ENCODE measurements around the gene HAAO. TPM values are rescaled to one million over a fixed set of nuclear protein-coding genes. Genes with fewer than 3 reads are reported as not detected.
"Not testable (repeated sequence)": the region's sequence is repeated elsewhere in the genome, so short reads cannot be mapped to it uniquely, and the experiment has no call there.

HAAO gene
- polyA plus RNA-seq, 1 experiment, result 3.1 TPM

GRCh38 chr2:42743659-42743990, 48.8 kb downstream of the HAAO start:
- ChIA-PET CTCF (no interaction called here), POLR2A (no interaction called here)
- Histone ChIP-seq H3K9me3 (ENCODE audit: control insufficient read depth, insufficient read depth, low read length) (no peaks in the 10 kb centered on the region), H3K27ac (ENCODE audit: low read depth, low read length) (no peak overlapping the region), H3K4me3 (ENCODE audit: low read depth, low read length) (no peak overlapping the region), H3K27me3 (ENCODE audit: control insufficient read depth, insufficient read depth, low read length) (no peaks in the 10 kb centered on the region)
- DNase-seq (ENCODE audit: low read depth, low spot score), result no peak
- TF ChIP-seq CTCF (IDR thresholded peaks at IDR 0.05; ENCODE audit: low read depth, low read length), result no peak

- no peak for DNase-seq (ENCODE audit: low read depth, low spot score)
- ChIA-PET CTCF (interaction anchor here (1.2 kb wide), 1 partner anchor 79 kb away, joined by 4 read pairs; no protein-coding TSS in a partner anchor), POLR2A (interaction anchor here (0.7 kb wide), 1 partner anchor 151 kb away, joined by 4 read pairs; no protein-coding TSS in a partner anchor)
- Histone ChIP-seq H3K27me3 (ENCODE audit: control insufficient read depth, insufficient read depth, low read length) (no peaks in the 10 kb centered on the region), H3K4me3 (ENCODE audit: low read depth, low read length) (no peak overlapping the region), H3K27ac (ENCODE audit: low read depth, low read length) (no peak overlapping the region), H3K9me3 (ENCODE audit: control insufficient read depth, insufficient read depth, low read length) (no peaks in the 10 kb centered on the region)
- no peak for TF ChIP-seq CTCF (IDR thresholded peaks at IDR 0.05; ENCODE audit: low read depth, low read length)
These were observed 49.4 kb downstream of the HAAO start for GRCh38 chr2:42742740-42743658.

GRCh38 chr2:42741140-42741539, 51.2 kb downstream of the HAAO start:
- Histone ChIP-seq H3K4me3 (ENCODE audit: low read depth, low read length) (no peak overlapping the region), H3K27me3 (ENCODE audit: control insufficient read depth, insufficient read depth, low read length) (no peaks in the 10 kb centered on the region), H3K9me3 (ENCODE audit: control insufficient read depth, insufficient read depth, low read length) (no peaks in the 10 kb centered on the region), H3K27ac (ENCODE audit: low read depth, low read length) (no peak overlapping the region)
- DNase-seq (ENCODE audit: low read depth, low spot score), result no peak
- ChIA-PET CTCF (interaction anchor here (1.0 kb wide), 1 partner anchor 31 kb away, joined by 3 read pairs; no protein-coding TSS in a partner anchor), POLR2A (no interaction called here)
- no peak for TF ChIP-seq CTCF (IDR thresholded peaks at IDR 0.05; ENCODE audit: low read depth, low read length)

GRCh38 chr2:42736598-42737322, 55.6 kb downstream of the HAAO start:
- Histone ChIP-seq H3K4me3 (ENCODE audit: low read depth, low read length) (no peak overlapping the region), H3K9me3 (ENCODE audit: control insufficient read depth, insufficient read depth, low read length) (no peaks in the 10 kb centered on the region), H3K27ac (ENCODE audit: low read depth, low read length) (no peak overlapping the region), H3K27me3 (ENCODE audit: control insufficient read depth, insufficient read depth, low read length) (no peaks in the 10 kb centered on the region)
- ChIA-PET CTCF (no interaction called here), POLR2A (no interaction called here)
- DNase-seq (ENCODE audit: low read depth, low spot score), result no peak
- no peak for TF ChIP-seq CTCF (IDR thresholded peaks at IDR 0.05; ENCODE audit: low read depth, low read length)

GRCh38 chr2:42733852-42734251, 58.5 kb downstream of the HAAO start:
- H3K27me3 ChIP-seq (ENCODE audit: control insufficient read depth, insufficient read depth, low read length), result no peaks in the 10 kb centered on the region
- no peaks in the 10 kb centered on the region for H3K9me3 ChIP-seq (ENCODE audit: control insufficient read depth, insufficient read depth, low read length)
- POLR2A ChIA-PET, result no interaction called here
- no peak for TF ChIP-seq CTCF (IDR thresholded peaks at IDR 0.05; ENCODE audit: low read depth, low read length)
- H3K27ac ChIP-seq (ENCODE audit: low read depth, low read length), result no peak overlapping the region
- DNase-seq (ENCODE audit: low read depth, low spot score), result no peak
- CTCF ChIA-PET, result interaction anchor here (0.7 kb wide), 2 partner anchors 34 to 67 kb away, joined by 4 to 5 read pairs; no protein-coding TSS in a partner anchor
- H3K4me3 ChIP-seq (ENCODE audit: low read depth, low read length), result no peak overlapping the region

GRCh38 chr2:42731316-42731715, 61.1 kb downstream of the HAAO start:
- H3K27ac ChIP-seq (ENCODE audit: low read depth, low read length); H3K4me3 ChIP-seq (ENCODE audit: low read depth, low read length); H3K9me3 ChIP-seq (ENCODE audit: control insufficient read depth, insufficient read depth, low read length); POLR2A ChIA-PET; CTCF ChIA-PET; DNase-seq (ENCODE audit: low read depth, low spot score); H3K27me3 ChIP-seq (ENCODE audit: control insufficient read depth, insufficient read depth, low read length): not testable (repeated sequence)

Measured in AG04450 (cell line).